Measurements from ENCODE around the gene EXOC4. TPM values are rescaled to one million over a fixed set of nuclear protein-coding genes. Genes with fewer than 3 reads are reported as not detected.

EXOC4 gene
- total and polyA plus RNA-seq, 2 of the 8 experiments (the other 6 are each of a cell fraction or from before 2014, with no cell fraction given), result 27.0 to 67.3 TPM

DNA sequence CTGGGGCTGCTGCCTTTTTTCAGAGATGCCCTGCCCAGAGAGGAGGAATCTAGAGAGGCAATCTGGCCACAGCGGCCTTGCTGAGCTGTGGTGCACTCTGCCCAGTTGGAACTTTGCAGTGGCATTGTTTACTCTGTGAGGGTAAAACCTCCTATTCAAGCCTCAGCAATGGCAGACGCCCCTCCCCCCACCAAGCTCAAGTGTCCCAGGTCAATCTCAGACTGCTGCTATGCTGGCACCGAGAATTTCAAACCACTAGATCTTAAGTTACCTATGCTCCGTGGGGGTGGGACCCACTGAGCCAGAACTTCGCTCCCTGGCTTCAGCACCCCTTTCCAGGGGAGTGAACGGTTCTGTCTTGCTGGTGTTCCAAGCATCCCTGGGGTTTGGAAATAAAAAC, 77.2 kb downstream of the EXOC4 start:
- FAIRE-seq (no peak), DNase-seq (ENCODE audit: low read depth in 1 of 2, low spot score in 2 of 2) (peak in 1 of 2 experiments; percentile 57)
- H3K4me3 ChIP-seq (ENCODE audit: extremely low read depth in 1 of 4, insufficient read depth in 2 of 4, low read depth in 3 of 4, low read length in 4 of 4), result no peak overlapping the region
- H4K8ac ChIP-seq (ENCODE audit: extremely low read depth, insufficient read depth, low read length), result no peak overlapping the region
- TF ChIP-seq SP1 (IDR thresholded peaks at IDR 0.05; ENCODE audit: low read depth, low read length) (no peak), YY1 (IDR thresholded peaks at IDR 0.05; ENCODE audit: low read depth, low read length) (peak; percentile 63; the same call in 1 of the 2 replicates)
- H4K20me1 ChIP-seq (replicated peaks in 1 of 2; ENCODE audit: control insufficient read depth in 1 of 2, insufficient read depth in 2 of 2, low read length in 2 of 2), result no peaks in the 10 kb centered on the region
- no peak overlapping the region for H3K4ac ChIP-seq (replicated peaks; ENCODE audit: insufficient read length, low read depth, low read length)
- WGBS, 2 experiments (ENCODE audit: extremely low coverage in 1 of 2, insufficient coverage in 1 of 2, insufficient read length in 1 of 2, insufficient replicate concordance in 2 of 2, low coverage in 1 of 2, low lambda C conversion rate in 2 of 2, missing lambda C conversion rate in 1 of 2), result 72% methylated on average over 6 of the region's 6 CpGs; no CpG with 5 or more reads in 1 of the 2 experiments
- CTCF ChIA-PET (ENCODE audit: partially characterized antibody), result interaction anchor here (2.5 kb wide), 1 partner anchor 13 kb away, joined by 17 read pairs; no protein-coding TSS in a partner anchor
- no peak overlapping the region for H3K18ac ChIP-seq (ENCODE audit: extremely low read depth, low read length)
- H3K56ac ChIP-seq (replicated peaks; ENCODE audit: insufficient read length, low read depth, low read length), result no peak overlapping the region
- H2BK12ac ChIP-seq (ENCODE audit: low read depth, low read length), result no peak overlapping the region
- H3K27ac ChIP-seq (ENCODE audit: low read depth, low read length), result no peak overlapping the region
- H3K79me2 ChIP-seq (ENCODE audit: control insufficient read depth in 1 of 2, insufficient read depth in 2 of 2, low read length in 2 of 2), result no peaks in the 10 kb centered on the region; a peak in 1 of 4 replicates
- no peak overlapping the region for H4K91ac ChIP-seq (replicated peaks; ENCODE audit: insufficient read length, low read length)
- peak overlapping the region in 1 of 2 experiments; percentile 7; a peak in 2 of 4 replicates for H3K4me2 ChIP-seq (ENCODE audit: insufficient read depth in 1 of 2, low read depth in 2 of 2, low read length in 2 of 2)
- H2AK5ac ChIP-seq (ENCODE audit: low read depth, low read length), result no peak overlapping the region
- H3K27me3 ChIP-seq (replicated peaks in 1 of 4; ENCODE audit: control insufficient read depth in 3 of 4, extremely low read depth in 1 of 4, insufficient read depth in 3 of 4, low read length in 3 of 4), result no peaks in the 10 kb centered on the region
- no peak overlapping the region for H3K14ac ChIP-seq (ENCODE audit: insufficient read length)
- no peak overlapping the region for H4K5ac ChIP-seq (ENCODE audit: insufficient read length, low read depth, low read length)
- no peak overlapping the region for H2BK20ac ChIP-seq (ENCODE audit: low read length)
- no peak overlapping the region for H2BK120ac ChIP-seq (replicated peaks; ENCODE audit: low read depth, low read length)
- no peak overlapping the region for H2BK5ac ChIP-seq (ENCODE audit: low read depth, low read length)
- H3K36me3 ChIP-seq (ENCODE audit: control insufficient read depth in 2 of 4, insufficient read depth in 4 of 4, low read length in 3 of 4), result peaks cover 0 to 9% (median 2%) of the 10 kb centered on the region in 4 experiments; a peak in 2 of 8 replicates
- H3K23ac ChIP-seq (ENCODE audit: insufficient read length), result no peak overlapping the region
- no peak overlapping the region for H2AFZ ChIP-seq (ENCODE audit: low read length)
- H3K79me1 ChIP-seq (ENCODE audit: low read depth, low read length), result 0 out of 2 replicates have a peak, but pooled peaks cover 2% of the 10 kb centered on the region
- H2BK15ac ChIP-seq (ENCODE audit: low read length), result no peak overlapping the region
- peaks cover 9 to 10% of the 10 kb centered on the region in 2 experiments for H3K9me3 ChIP-seq (ENCODE audit: insufficient read depth in 2 of 2, low read depth in 1 of 2, low read length in 1 of 2)
- H3K9ac ChIP-seq (replicated peaks in 1 of 4; ENCODE audit: extremely low read depth in 1 of 4, low read depth in 3 of 4, low read length in 3 of 4), result no peak overlapping the region; a peak in 2 of 7 replicates
- POLR2A ChIA-PET (ENCODE audit: partially characterized antibody), result interaction anchor here (0.7 kb wide), 1 partner anchor 55 kb away, joined by 3 read pairs; no protein-coding TSS in a partner anchor
- H3K4me1 ChIP-seq (replicated peaks in 1 of 4; ENCODE audit: control insufficient read depth in 3 of 4, insufficient read depth in 4 of 4, low read length in 3 of 4), result peaks cover 0 to 10% (median 3%) of the 10 kb centered on the region in 4 experiments; a peak in 5 of 7 replicates
- no peaks in the 10 kb centered on the region for H3K23me2 ChIP-seq (ENCODE audit: low read depth, low read length)
